Neuron (in vitro differentiated cells): ENCODE results near the gene LRP6.
A peak's percentile ranks its signal among the peaks of the same experiment; 100 is the strongest.

Experiments
- H2AFZ ChIP-seq: one replicate; pipeline ENCODE4 v1.6.1; 2013; ENCODE audit warnings: low read depth, mild to moderate bottlenecking, inconsistent platforms, low read length, moderate library complexity
- H3K27me3 ChIP-seq: one replicate; pipeline ENCODE4 v1.6.1; 2013; ENCODE audit warnings: low read length; ENCODE audit not compliant: insufficient read depth
- H3K36me3 ChIP-seq: one replicate; pipeline ENCODE4 v1.6.1; 2013; ENCODE audit warnings: low read length; ENCODE audit not compliant: insufficient read depth
- H3K4me1 ChIP-seq: one replicate; pipeline ENCODE4 v1.6.1; 2013; ENCODE audit warnings: low read length; ENCODE audit not compliant: insufficient read depth
- H3K4me3 ChIP-seq: 2 replicates; pipeline ENCODE4 v1.5.1; 2013; ENCODE audit warnings: mild to moderate bottlenecking, low read length, moderate library complexity
- H3K9me3 ChIP-seq: one replicate; pipeline ENCODE4 v1.6.1; 2013; ENCODE audit warnings: low read length

LRP6 gene

GRCh38 chr12:12107678-12108077, 159.2 kb downstream of the LRP6 start:
- Histone ChIP-seq H3K27me3 (no peaks in the 10 kb centered on the region), H3K9me3 (peaks cover 18% of the 10 kb centered on the region), H3K36me3 (peaks cover 7% of the 10 kb centered on the region), H2AFZ (no peak overlapping the region), H3K4me3 (no peak overlapping the region), H3K4me1 (no peaks in the 10 kb centered on the region)

- Histone ChIP-seq H3K9me3 (peaks cover 5% of the 10 kb centered on the region), H2AFZ (no peak overlapping the region), H3K4me1 (no peaks in the 10 kb centered on the region), H3K27me3 (no peaks in the 10 kb centered on the region), H3K36me3 (peaks cover 38% of the 10 kb centered on the region), H3K4me3 (no peak overlapping the region)
Measured at GRCh38 chr12:12099102-12099501, 167.7 kb downstream of the LRP6 start.

- H2AFZ ChIP-seq, result no peak overlapping the region
- peaks cover 37% of the 10 kb centered on the region for H3K36me3 ChIP-seq
- H3K9me3 ChIP-seq, result peaks cover 1% of the 10 kb centered on the region
- no peak overlapping the region for H3K4me3 ChIP-seq
- H3K4me1 ChIP-seq, result no peaks in the 10 kb centered on the region
- H3K27me3 ChIP-seq, result no peaks in the 10 kb centered on the region
Measured at GRCh38 chr12:12098691-12099015, 168.2 kb downstream of the LRP6 start.

GRCh38 chr12:12097891-12098690, 168.8 kb downstream of the LRP6 start:
- no peaks in the 10 kb centered on the region for H3K4me1 ChIP-seq
- H3K27me3 ChIP-seq, result no peaks in the 10 kb centered on the region
- H3K36me3 ChIP-seq, result peaks cover 33% of the 10 kb centered on the region
- no peaks in the 10 kb centered on the region for H3K9me3 ChIP-seq
- H2AFZ ChIP-seq, result no peak overlapping the region
- H3K4me3 ChIP-seq, result no peak overlapping the region

- peaks cover 2% of the 10 kb centered on the region for H3K9me3 ChIP-seq
- H3K36me3 ChIP-seq, result peaks cover 20% of the 10 kb centered on the region
- H3K4me1 ChIP-seq, result no peaks in the 10 kb centered on the region
- H3K27me3 ChIP-seq, result no peaks in the 10 kb centered on the region
- H3K4me3 ChIP-seq, result no peak overlapping the region
- no peak overlapping the region for H2AFZ ChIP-seq
Measured at GRCh38 chr12:12095021-12095420, 171.8 kb downstream of the LRP6 start.

GRCh38 chr12:12094481-12094880, 172.4 kb downstream of the LRP6 start:
- H3K4me3 ChIP-seq, result no peak overlapping the region
- H3K36me3 ChIP-seq, result peaks cover 18% of the 10 kb centered on the region
- H3K27me3 ChIP-seq, result no peaks in the 10 kb centered on the region
- no peaks in the 10 kb centered on the region for H3K4me1 ChIP-seq
- peaks cover 2% of the 10 kb centered on the region for H3K9me3 ChIP-seq
- no peak overlapping the region for H2AFZ ChIP-seq

GRCh38 chr12:12091977-12092663, 174.7 kb downstream of the LRP6 start:
- H3K27me3 ChIP-seq, result no peaks in the 10 kb centered on the region
- H3K4me3 ChIP-seq, result no peak overlapping the region
- no peak overlapping the region for H2AFZ ChIP-seq
- peaks cover 8% of the 10 kb centered on the region for H3K36me3 ChIP-seq
- H3K9me3 ChIP-seq, result peaks cover 2% of the 10 kb centered on the region
- peaks cover 18% of the 10 kb centered on the region for H3K4me1 ChIP-seq

- Histone ChIP-seq H3K9me3 (peaks cover 2% of the 10 kb centered on the region), H3K4me1 (peaks cover 28% of the 10 kb centered on the region), H3K36me3 (peaks cover 8% of the 10 kb centered on the region), H2AFZ (no peak overlapping the region), H3K4me3 (no peak overlapping the region), H3K27me3 (no peaks in the 10 kb centered on the region)
Measured at GRCh38 chr12:12091071-12091470, 175.8 kb downstream of the LRP6 start.

GRCh38 chr12:12088761-12089160, 178.1 kb downstream of the LRP6 start:
- peaks cover 39% of the 10 kb centered on the region for H3K4me1 ChIP-seq
- H3K9me3 ChIP-seq, result peaks cover 2% of the 10 kb centered on the region
- H2AFZ ChIP-seq, result no peak overlapping the region
- no peaks in the 10 kb centered on the region for H3K27me3 ChIP-seq
- no peaks in the 10 kb centered on the region for H3K36me3 ChIP-seq
- H3K4me3 ChIP-seq, result no peak overlapping the region

- Histone ChIP-seq H3K4me1 (peaks cover 39% of the 10 kb centered on the region), H3K4me3 (no peak overlapping the region), H3K36me3 (no peaks in the 10 kb centered on the region), H2AFZ (no peak overlapping the region), H3K27me3 (no peaks in the 10 kb centered on the region), H3K9me3 (peaks cover 2% of the 10 kb centered on the region)
Measured at GRCh38 chr12:12088147-12088546, 178.7 kb downstream of the LRP6 start.

GRCh38 chr12:12087693-12088034, 179.2 kb downstream of the LRP6 start:
- H3K27me3 ChIP-seq, result no peaks in the 10 kb centered on the region
- peak overlapping the region; percentile 19 for H3K4me3 ChIP-seq
- peaks cover 2% of the 10 kb centered on the region for H3K9me3 ChIP-seq
- H3K36me3 ChIP-seq, result no peaks in the 10 kb centered on the region
- H3K4me1 ChIP-seq, result peaks cover 39% of the 10 kb centered on the region
- H2AFZ ChIP-seq, result no peak overlapping the region

- H3K27me3 ChIP-seq, result no peaks in the 10 kb centered on the region
- peak overlapping the region; percentile 19 for H3K4me3 ChIP-seq
- no peak overlapping the region for H2AFZ ChIP-seq
- H3K36me3 ChIP-seq, result no peaks in the 10 kb centered on the region
- peaks cover 2% of the 10 kb centered on the region for H3K9me3 ChIP-seq
- H3K4me1 ChIP-seq, result peaks cover 39% of the 10 kb centered on the region
Measured at GRCh38 chr12:12086973-12087692, 179.7 kb downstream of the LRP6 start.

- H3K36me3 ChIP-seq, result no peaks in the 10 kb centered on the region
- H2AFZ ChIP-seq, result no peak overlapping the region
- no peak overlapping the region for H3K4me3 ChIP-seq
- H3K9me3 ChIP-seq, result peaks cover 2% of the 10 kb centered on the region
- no peaks in the 10 kb centered on the region for H3K27me3 ChIP-seq
- H3K4me1 ChIP-seq, result peaks cover 39% of the 10 kb centered on the region
Measured at GRCh38 chr12:12086362-12086761, 180.5 kb downstream of the LRP6 start.
